K562 (cell line): ENCODE data around the gene POLR2J. TPM values are rescaled to one million over a fixed set of nuclear protein-coding genes. Genes with fewer than 3 reads are reported as not detected.
"Not testable (repeated sequence)": the region's sequence is repeated elsewhere in the genome, so short reads cannot be mapped to it uniquely, and the experiment has no call there.

Experiments
- ATAC-seq: fragments of 200-7000 bp; cut with Tn5 transposase; 3 replicates; pipeline ENCODE4 v1.9.1; 2020; ENCODE audit warnings: moderate library complexity
- BruUV-seq: library from RNA; stranded (reverse); fragments of 400-500 nt; replicated peaks from 2 replicates; lab custom pipeline; 2021; lab: Mats Ljungman, UMichigan
- CTCF ChIA-PET: fragments of 300-600 bp; formaldehyde crosslinking; extraction: SDS; loops from one replicate; lab custom pipeline; 2021; ENCODE audit warnings: low intra/inter-chr PET ratio; lab: Yijun Ruan, JAX
- POLR2A ChIA-PET: fragments of 300-600, 350-650 bp; sonication (Branson Sonifier 250); formaldehyde crosslinking; extraction: SDS; loops from one replicate; lab custom pipeline; 2021; ENCODE audit warnings: antibody characterized with exemption, inconsistent platforms; lab: Yijun Ruan, JAX
- DNase-seq, 4 experiments: peaks; one replicate each; pipeline versions ENCODE4 v3.0.0 to v3.0.0-alpha.2; 2011 to 2018; ENCODE audit warnings: low spot score in 3 of 4, mixed read lengths in 3 of 4; ENCODE audit errors: extremely low read depth in 1 of 4
- FAIRE-seq: peaks from 2 replicates; lab custom pipeline; 2011; peaks lifted over from hg19 to GRCh38; lab: Jason Lieb, UNC
- H2AFZ ChIP-seq: 2 replicates; pipeline ENCODE4 v1.6.0; 2011; ENCODE audit warnings: low read depth, low read length, control low read depth, inconsistent platforms
- H3K27ac ChIP-seq: fragments of 200-600 bp; 3 replicates; pipeline ENCODE4 v1.8.0; 2011; ENCODE audit warnings: low read depth, mild to moderate bottlenecking, control low read depth, inconsistent platforms, low read length, moderate library complexity, mixed read lengths; ENCODE audit errors: extremely low read depth
- H3K27me3 ChIP-seq, 2 experiments: fragments of 300-600 bp in 1 of 2; 2 replicates in 1 of 2; 3 replicates in 1 of 2; pipeline versions ENCODE4 v1.6.0 to v1.8.0; 2011; ENCODE audit warnings: inconsistent platforms in 2 of 2, low read length in 2 of 2, mild to moderate bottlenecking in 1 of 2, mixed read lengths in 1 of 2, moderate library complexity in 1 of 2; ENCODE audit not compliant: control insufficient read depth in 2 of 2, insufficient read depth in 2 of 2
- H3K36me3 ChIP-seq: fragments of 300-600 bp; 3 replicates; pipeline ENCODE4 v1.8.0; 2011; ENCODE audit warnings: mild to moderate bottlenecking, low read length, inconsistent platforms; ENCODE audit not compliant: control insufficient read depth, insufficient read depth
- H3K4me1 ChIP-seq, 2 experiments: fragments of 200-600 bp in 1 of 2; replicated peaks in 1 of 2; 2 replicates in 1 of 2; 3 replicates in 1 of 2; pipeline versions ENCODE4 v1.5.1 to v1.8.0; 2011; ENCODE audit warnings: inconsistent platforms in 2 of 2, low read length in 2 of 2, mild to moderate bottlenecking in 1 of 2, mixed read lengths in 1 of 2, moderate library complexity in 1 of 2; ENCODE audit not compliant: control insufficient read depth in 2 of 2, insufficient read depth in 2 of 2
- H3K4me2 ChIP-seq: 2 replicates; pipeline ENCODE4 v1.6.1; 2011; ENCODE audit warnings: low read length, control low read depth, inconsistent platforms, mixed read lengths; ENCODE audit not compliant: insufficient read depth
- H3K4me3 ChIP-seq: fragments of 200-600 bp; sonication (generic), shearing (Covaris generic); 2 replicates; pipeline ENCODE4 v1.5.1; 2016; ENCODE audit warnings: control low read depth, inconsistent platforms
- H3K79me2 ChIP-seq: fragments of 200-600 bp; 3 replicates; pipeline ENCODE4 v1.8.0; 2011; ENCODE audit warnings: low read length, inconsistent platforms; ENCODE audit not compliant: control insufficient read depth, insufficient read depth
- H3K9ac ChIP-seq, 2 experiments: 2 replicates each; pipeline versions ENCODE4 v1.6.0 to v1.6.1; 2011; ENCODE audit warnings: low read depth in 2 of 2, low read length in 2 of 2, control low read depth in 1 of 2, inconsistent platforms in 1 of 2, mild to moderate bottlenecking in 1 of 2, mixed read lengths in 1 of 2; ENCODE audit not compliant: insufficient read depth in 1 of 2
- H3K9me1 ChIP-seq: one replicate; pipeline ENCODE4 v1.6.0; 2011; ENCODE audit warnings: inconsistent platforms, mild to moderate bottlenecking, low read length, moderate library complexity; ENCODE audit not compliant: control insufficient read depth, insufficient read depth
- H3K9me3 ChIP-seq: replicated peaks from 2 replicates; pipeline ENCODE4 v1.5.1; 2011; ENCODE audit warnings: low read depth, low read length, inconsistent platforms; ENCODE audit not compliant: control insufficient read depth, insufficient read depth
- H4K20me1 ChIP-seq: replicated peaks from 2 replicates; pipeline ENCODE4 v1.6.1; 2011; ENCODE audit warnings: low read length, inconsistent platforms, mixed read lengths; ENCODE audit not compliant: control insufficient read depth, insufficient read depth
- WGBS: fragments of 100-300 bp; shearing (Covaris generic); methylation state at CpG from one replicate; pipeline ENCODE4 v1.1.6; 2016; ENCODE audit warnings: low coverage, mixed read lengths; ENCODE audit not compliant: insufficient coverage; ENCODE audit errors: missing lambda C conversion rate; 5-methylcytosine and 5-hydroxymethylcytosine counted together
- in situ Hi-C: fragments of 300-500 bp; cut with MboI; formaldehyde crosslinking; loops from 4 replicates; pipeline ENCODE4 v1.15.0; 2018; ENCODE audit warnings: inconsistent platforms, mixed read lengths
- intact Hi-C: fragments of 100-400 bp; cut with micrococcal nuclease; formaldehyde crosslinking; loops from 2 replicates; pipeline ENCODE4 v1.14.2; 2022
- polyA plus RNA-seq, 8 experiments: library from polyadenylated mRNA; depleted of rRNA in 4 of 8; stranded (reverse) in 5 of 8; unstranded in 3 of 8; fragments of >200 nt; fragmentation: Nextera tagmentation in 2 of 8; fragmentation: Illumina TruSeq in 1 of 8; extraction: Ambion mirVana in 2 of 8; extraction: Trizol in 1 of 8; gene quantifications; 2 replicates each; pipeline versions ENCODE4 v1.2.1 to v1.2.3, GENCODE V29; 2011 to 2014; ENCODE audit warnings: inconsistent platforms in 1 of 8, missing spikeins in 1 of 8
- total RNA-seq, 7 experiments: library from RNA; depleted of rRNA in 6 of 7; stranded (reverse); fragments of >200 nt in 6 of 7; fragmentation: Illumina TruSeq in 2 of 7; extraction: Trizol in 2 of 7; gene quantifications; 2 replicates each; pipeline versions ENCODE4 v1.2.1 to v1.2.3, GENCODE V29; 2011 to 2021; ENCODE audit warnings: low replicate concordance in 1 of 7

POLR2J gene
- total and polyA plus RNA-seq, 9 of the 15 experiments (the other 6 are each of a cell fraction or from before 2014, with no cell fraction given), result 32.3 to 220 (median 113) TPM

DNA sequence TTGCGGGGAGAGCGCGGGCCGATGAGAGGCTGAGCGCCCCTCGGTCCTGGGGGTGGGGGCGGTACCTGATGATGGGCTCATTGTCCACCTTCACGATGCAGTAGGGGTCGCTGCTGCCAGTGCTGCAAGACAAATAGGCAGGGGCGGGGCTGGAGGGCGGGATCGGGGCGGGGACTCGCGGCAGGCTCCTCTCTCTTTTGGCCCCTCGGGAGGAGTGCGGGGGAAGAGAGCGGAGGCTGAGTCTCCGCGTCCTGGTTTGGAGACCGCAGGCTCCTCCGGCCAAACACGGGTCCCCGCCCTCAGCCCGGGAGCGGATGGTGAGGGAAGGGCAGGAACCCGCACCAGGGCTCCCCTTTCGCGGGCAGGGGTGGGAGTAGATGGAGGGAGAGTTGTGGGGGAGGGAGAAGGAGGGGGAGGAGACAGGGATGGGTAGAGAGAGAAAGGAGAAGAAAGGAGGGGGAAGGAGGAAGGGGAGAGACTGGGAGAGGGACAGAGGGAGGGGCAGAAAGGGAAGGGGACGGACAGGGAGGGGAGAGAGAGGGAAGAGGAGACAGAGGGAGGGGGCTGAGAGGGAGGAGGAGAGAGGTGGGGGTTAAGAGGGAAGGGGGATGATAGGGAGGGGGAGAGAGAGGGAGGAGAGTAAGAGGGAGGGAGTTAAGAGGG, 33.3 kb upstream of the POLR2J start:
- in situ Hi-C loops, H4K20me1 ChIP-seq, H3K36me3 ChIP-seq, DNase-seq, H3K27ac ChIP-seq, H3K79me2 ChIP-seq, H3K9me1 ChIP-seq, POLR2A ChIA-PET, H3K9ac ChIP-seq, intact Hi-C loops, H2AFZ ChIP-seq, BruUV-seq, H3K4me2 ChIP-seq, CTCF ChIA-PET, H3K27me3 ChIP-seq, H3K9me3 ChIP-seq: not testable (repeated sequence)
- peak; percentile 92 for FAIRE-seq
- H3K4me1 ChIP-seq, result peaks cover 3 to 11% of the 10 kb centered on the region in 2 experiments; a peak in 4 of 5 replicates
- ATAC-seq, result peak; percentile 90
- peak overlapping the region; percentile 31; the same call in 1 of the 2 replicates for H3K4me3 ChIP-seq
- WGBS, result no CpG with 5 or more reads among the region's 30 CpGs

GRCh38 chr7:102510575-102510974, 31.9 kb upstream of the POLR2J start:
- ATAC-seq, H3K4me3 ChIP-seq, H3K4me2 ChIP-seq, CTCF ChIA-PET, H3K79me2 ChIP-seq, H4K20me1 ChIP-seq, in situ Hi-C loops, H3K27me3 ChIP-seq, H3K9me3 ChIP-seq, H3K9ac ChIP-seq, H3K36me3 ChIP-seq, H2AFZ ChIP-seq, H3K27ac ChIP-seq, H3K9me1 ChIP-seq, POLR2A ChIA-PET, BruUV-seq, DNase-seq, FAIRE-seq, intact Hi-C loops: not testable (repeated sequence)
- H3K4me1 ChIP-seq, result peaks cover 6 to 11% of the 10 kb centered on the region in 2 experiments; a peak in 4 of 5 replicates
- WGBS, result 15% methylated on average over 4 of the region's 8 CpGs

DNA sequence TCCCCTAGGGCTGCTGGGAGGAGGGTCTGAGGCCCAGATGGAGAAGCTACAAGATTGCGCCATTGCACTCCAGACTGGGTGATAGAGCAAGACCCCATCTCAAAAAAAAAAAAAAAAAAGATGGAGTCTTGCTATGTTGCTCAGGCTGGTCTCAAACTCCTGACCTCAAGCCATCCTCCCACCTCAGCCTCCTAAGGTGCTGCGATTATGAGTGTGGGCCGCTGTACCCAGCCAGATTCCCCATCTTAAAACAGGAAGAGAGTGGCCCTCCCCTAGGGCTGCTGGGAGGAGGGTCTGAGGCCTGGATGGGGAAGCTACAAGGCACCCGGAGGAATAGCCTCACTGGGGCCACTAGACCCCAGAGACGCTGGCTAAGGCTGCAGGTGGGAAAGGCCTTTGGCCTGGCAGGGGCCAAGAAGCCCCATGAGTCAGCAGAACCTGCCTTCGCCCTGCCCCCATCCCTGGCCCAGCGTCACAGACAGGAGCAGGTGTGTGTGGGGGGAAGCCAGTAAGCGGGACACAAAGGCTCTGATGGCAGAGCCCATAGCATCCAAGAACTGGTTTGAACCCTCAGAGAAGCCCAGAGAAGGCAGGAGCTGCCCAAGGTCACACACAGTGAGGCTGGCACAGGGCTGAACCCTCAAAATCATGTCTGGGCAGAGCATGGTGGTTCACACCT, 28.8 kb upstream of the POLR2J start:
- H3K9me1 ChIP-seq, H3K4me3 ChIP-seq, intact Hi-C loops, CTCF ChIA-PET, DNase-seq, FAIRE-seq, H3K4me2 ChIP-seq, in situ Hi-C loops, H3K9me3 ChIP-seq, H3K27ac ChIP-seq, H3K79me2 ChIP-seq, BruUV-seq, POLR2A ChIA-PET, H3K4me1 ChIP-seq, H3K36me3 ChIP-seq, H3K27me3 ChIP-seq, H4K20me1 ChIP-seq: not testable (repeated sequence)
- Histone ChIP-seq H2AFZ (0 out of 2 replicates have a peak overlapping the region, but pooled peaks have one; percentile 37), H3K9ac (peak overlapping the region in 1 of 2 experiments; percentile 65; a peak in 1 of 4 replicates)
- 0 out of 3 replicates have a peak, but pooled peaks have one; percentile 1 for ATAC-seq
- WGBS, result 34% methylated on average over 2 of the region's 8 CpGs
